ENCODE results near the gene NPL. TPM values are rescaled to one million over a fixed set of nuclear protein-coding genes. Genes with fewer than 3 reads are reported as not detected.

Gene NPL
- total RNA-seq, 1 experiment from 2014 or later: 2.4 TPM

- Mint-ChIP-seq H3K4me1 (peaks cover 39 to 67% of the 10 kb centered on the region in 2 experiments), H3K27ac (peak overlapping the region in 1 of 3 experiments; percentile 85; a peak in 2 of 7 replicates), H3K4me3 (peak overlapping the region; percentile 12 to 51; a peak in 3 of 5 replicates), H3K9me3 (0 out of 5 replicates have a peak, but pooled peaks cover 0 to 3% of the 10 kb centered on the region in 2 experiments), H3K27me3 (ENCODE audit: low read depth) (peaks cover 2% of the 10 kb centered on the region), H3K36me3 (ENCODE audit: insufficient read depth in 1 of 3, low read depth in 3 of 3) (peaks cover 54 to 78% (median 75%) of the 10 kb centered on the region in 3 experiments; a peak in 6 of 7 replicates)
- no peak overlapping the region for H2BK120ac ChIP-seq (ENCODE audit: low read depth, low read length, poor library complexity, severe bottlenecking)
- no peak overlapping the region for H3K14ac ChIP-seq (ENCODE audit: insufficient read depth, low read length)
- H3K23ac ChIP-seq (ENCODE audit: insufficient read length, low read depth, low read length): no peak overlapping the region
- H2BK5ac ChIP-seq (ENCODE audit: insufficient read length, low read length): no peak overlapping the region
- H3K4me1 ChIP-seq (ENCODE audit: insufficient read depth, low read length): no peaks in the 10 kb centered on the region; the same call in 1 of the 2 replicates
- no peak overlapping the region for H3K4me2 ChIP-seq (ENCODE audit: insufficient read depth, insufficient read length, low read length)
- H3K18ac ChIP-seq (ENCODE audit: insufficient read length, low read depth, low read length): no peak overlapping the region
- no peak overlapping the region for H2BK20ac ChIP-seq (ENCODE audit: low read depth, low read length, poor library complexity, severe bottlenecking)
- no peak overlapping the region for H3T11ph ChIP-seq (ENCODE audit: low read length)
- H3K79me2 ChIP-seq (ENCODE audit: insufficient read depth, low read length): peaks cover 57% of the 10 kb centered on the region
- no peak overlapping the region for H2AK5ac ChIP-seq (ENCODE audit: insufficient read length, low read length)
- H2BK12ac ChIP-seq (ENCODE audit: insufficient read length, low read depth, low read length): no peak overlapping the region
- TF ChIP-seq, protein P1, sequence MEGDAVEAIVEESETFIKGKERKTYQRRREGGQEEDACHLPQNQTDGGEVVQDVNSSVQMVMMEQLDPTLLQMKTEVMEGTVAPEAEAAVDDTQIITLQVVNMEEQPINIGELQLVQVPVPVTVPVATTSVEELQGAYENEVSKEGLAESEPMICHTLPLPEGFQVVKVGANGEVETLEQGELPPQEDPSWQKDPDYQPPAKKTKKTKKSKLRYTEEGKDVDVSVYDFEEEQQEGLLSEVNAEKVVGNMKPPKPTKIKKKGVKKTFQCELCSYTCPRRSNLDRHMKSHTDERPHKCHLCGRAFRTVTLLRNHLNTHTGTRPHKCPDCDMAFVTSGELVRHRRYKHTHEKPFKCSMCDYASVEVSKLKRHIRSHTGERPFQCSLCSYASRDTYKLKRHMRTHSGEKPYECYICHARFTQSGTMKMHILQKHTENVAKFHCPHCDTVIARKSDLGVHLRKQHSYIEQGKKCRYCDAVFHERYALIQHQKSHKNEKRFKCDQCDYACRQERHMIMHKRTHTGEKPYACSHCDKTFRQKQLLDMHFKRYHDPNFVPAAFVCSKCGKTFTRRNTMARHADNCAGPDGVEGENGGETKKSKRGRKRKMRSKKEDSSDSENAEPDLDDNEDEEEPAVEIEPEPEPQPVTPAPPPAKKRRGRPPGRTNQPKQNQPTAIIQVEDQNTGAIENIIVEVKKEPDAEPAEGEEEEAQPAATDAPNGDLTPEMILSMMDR (conservative IDR thresholded peaks at IDR 0.05): no peak
- WGBS (ENCODE audit: extremely low coverage, insufficient read length, low lambda C conversion rate): no CpG with 5 or more reads among the region's 4 CpGs
- no peak overlapping the region for H3K4ac ChIP-seq (ENCODE audit: low read depth, low read length)
- H3K9ac ChIP-seq (ENCODE audit: extremely low read depth, insufficient read length, low read length): no peak overlapping the region
- no peak overlapping the region for H2BK15ac ChIP-seq (ENCODE audit: low read depth, low read length)
- H3K27me3 ChIP-seq (ENCODE audit: insufficient read depth, low read length): no peaks in the 10 kb centered on the region
- H3K79me1 ChIP-seq (ENCODE audit: insufficient read depth, low read depth, low read length, poor library complexity, severe bottlenecking): peaks cover 12% of the 10 kb centered on the region
- H3K27ac ChIP-seq (ENCODE audit: insufficient read length, low read depth, low read length): no peak overlapping the region
- no peaks in the 10 kb centered on the region for H4K20me1 ChIP-seq (ENCODE audit: control insufficient read depth, insufficient read depth, insufficient read length)
- no peak overlapping the region for H4K5ac ChIP-seq (ENCODE audit: insufficient read length, low read depth, low read length)
- no peak overlapping the region for H4K91ac ChIP-seq (ENCODE audit: insufficient read length, low read depth, low read length)
- H3K56ac ChIP-seq (ENCODE audit: insufficient read length, low read depth, low read length): no peak overlapping the region
- H3K9me3 ChIP-seq (ENCODE audit: control insufficient read depth, low read depth, low read length): no peaks in the 10 kb centered on the region
- no peak overlapping the region for H4K8ac ChIP-seq (replicated peaks; ENCODE audit: insufficient read length, low read depth, low read length)
- H2AFZ ChIP-seq (ENCODE audit: low read length): no peak overlapping the region
- H3K23me2 ChIP-seq (ENCODE audit: insufficient read length, low read depth, low read length, poor library complexity, severe bottlenecking): peaks cover 8% of the 10 kb centered on the region
- no peak for DNase-seq
Measured at GRCh38 chr1:182842265-182842664, 52.7 kb downstream of the NPL start.
